Measurements from ENCODE around the gene HYKK. TPM values are rescaled to one million over a fixed set of nuclear protein-coding genes. Genes with fewer than 3 reads are reported as not detected.
A peak's percentile ranks its signal among the peaks of the same experiment; 100 is the strongest.

The HYKK gene
- total and polyA plus RNA-seq, 10 of the 15 experiments (the other 5 are each of a cell fraction or from before 2014, with no cell fraction given), result 0.15 to 0.98 (median 0.49) TPM

- TF ChIP-seq PRDM15 (CRISPR knock-in tag; IDR thresholded peaks at IDR 0.05) (no peak), MEF2A (IDR thresholded peaks at IDR 0.05; ENCODE audit: insufficient read depth, low read depth, low read length) (no peak)
Observed at GRCh38 chr15:78563092-78563491, 55.7 kb downstream of the HYKK start (continued).

- H3K36me3 ChIP-seq (ENCODE audit: control insufficient read depth in 2 of 2, insufficient read depth in 2 of 2, low read length in 1 of 2), result no peaks in the 10 kb centered on the region
- intact Hi-C loops (cut with micrococcal nuclease; ENCODE audit: unreplicated experiment), result loop anchor here (1.0 kb wide), 1 partner anchor 24 kb away; the partner anchor contains the start of gene PSMA4
- H3K9ac ChIP-seq (ENCODE audit: control insufficient read depth, insufficient read depth, low read length), result peak overlapping the region; percentile 80; the same call in 1 of the 2 replicates
- H3K4me2 ChIP-seq (ENCODE audit: control insufficient read depth, insufficient read depth), result peak overlapping the region; percentile 88
- FAIRE-seq (no peak), ATAC-seq (no peak; the same call in 2 of the 3 replicates), DNase-seq (ENCODE audit: low read depth, low spot score) (no peak)
- in situ Hi-C loops (cut with MboI), result no loop called here
- ChIA-PET CTCF (interaction anchor here (1.1 to 2.2 kb wide), 4 partner anchors 20 to 144 kb away, joined by 3 to 9 read pairs (median 3); partner anchors contain the start of gene PSMA4), RAD21 (ENCODE audit: unreplicated experiment) (interaction anchor here (0.5 to 2.3 kb wide), 6 partner anchors 11 to 1403 kb away, joined by 3 to 18 read pairs (median 4); partner anchors contain the start of gene PSMA4), POLR2A (interaction anchor here (0.6 to 2.5 kb wide), 5 partner anchors 17 to 73 kb away, joined by 3 to 23 read pairs (median 4); partner anchors contain the start of gene PSMA4), SMC1A (ENCODE audit: uncharacterized antibody, unreplicated experiment) (interaction anchor here (0.5 to 5.6 kb wide), 5 partner anchors 10 to 115 kb away, joined by 3 to 47 read pairs (median 4); partner anchors contain the start of gene PSMA4)
- H3K4me3 ChIP-seq, result peak overlapping the region; percentile 83
- peaks cover 5% of the 10 kb centered on the region for H3K4me1 ChIP-seq (ENCODE audit: control insufficient read depth, insufficient read depth, low read length)
- H2AFZ ChIP-seq (ENCODE audit: control insufficient read depth, low read depth, low read length), result peak overlapping the region; percentile 91
- BruUV-seq (replicated peaks), result no TSS peak
- H3K27me3 ChIP-seq (replicated peaks in 1 of 2; ENCODE audit: control insufficient read depth in 2 of 2, insufficient read depth in 2 of 2, low read length in 1 of 2), result no peaks in the 10 kb centered on the region
- H3K79me2 ChIP-seq (ENCODE audit: control insufficient read depth, insufficient read depth, low read length), result peaks cover 11% of the 10 kb centered on the region
- TF ChIP-seq ZBTB40 (IDR thresholded peaks at IDR 0.05; ENCODE audit: borderline replicate concordance) (no peak), SMAD5 (IDR thresholded peaks at IDR 0.05; ENCODE audit: low read depth) (no peak), PBX3 (IDR thresholded peaks at IDR 0.05; ENCODE audit: insufficient replicate concordance, low read depth, low read length) (no peak)
- no peaks in the 10 kb centered on the region for H4K20me1 ChIP-seq (ENCODE audit: control insufficient read depth, insufficient read depth)
- H3K27ac ChIP-seq (ENCODE audit: control insufficient read depth, insufficient read depth), result peak overlapping the region; percentile 62
- WGBS (ENCODE audit: insufficient coverage, insufficient replicate concordance, low lambda C conversion rate, missing lambda C conversion rate), result 12% methylated on average over 11 of the region's 11 CpGs
- no peaks in the 10 kb centered on the region for H3K9me3 ChIP-seq (replicated peaks; ENCODE audit: control insufficient read depth, insufficient read depth, low read length)
Observed at GRCh38 chr15:78564743-78565096, 57.3 kb downstream of the HYKK start.

Data from GM12878 (cell line).